HCT116 (cell line): ENCODE results near the gene AURKA. TPM values are rescaled to one million over a fixed set of nuclear protein-coding genes. Genes with fewer than 3 reads are reported as not detected.

Experiments used
- ATAC-seq: fragments of 200-7000 bp; cut with Tn5 transposase; 2 replicates; pipeline ENCODE4 v1.9.1; 2020; ENCODE audit warnings: mild to moderate bottlenecking, moderate library complexity
- Bru-seq: library from RNA; stranded (reverse); fragments of 400-500 nt; gene quantifications from one replicate; lab custom pipeline; 2021; lab: Mats Ljungman, UMichigan
- BruChase-seq, 2 experiments: library from RNA; stranded (reverse); fragments of 400-500 nt; gene quantifications; one replicate each; lab custom pipeline; 2021; lab: Mats Ljungman, UMichigan
- BruUV-seq: library from RNA; stranded (reverse); fragments of 400-500 nt; replicated peaks from 2 replicates; lab custom pipeline; 2021; lab: Mats Ljungman, UMichigan
- CTCF ChIA-PET: fragments of 300-600 bp; sonication (Branson Sonifier 250); formaldehyde crosslinking; loops from one replicate; lab custom pipeline; 2021; ENCODE audit warnings: antibody characterized with exemption; lab: Charles Lee
- POLR2A ChIA-PET: fragments of 300-600, 350-600 bp; sonication (Branson Sonifier 250); formaldehyde crosslinking; loops from one replicate; lab custom pipeline; 2021; ENCODE audit warnings: antibody characterized with exemption; lab: Charles Lee
- RAD21 ChIA-PET, 2 experiments: fragments of 300-600 bp; sonication (Branson Sonifier 250); formaldehyde crosslinking; loops; one replicate each; lab custom pipeline; 2023; ENCODE audit warnings: low total read pairs in 2 of 2; ENCODE audit not compliant: uncharacterized antibody in 2 of 2, unreplicated experiment in 2 of 2, low non-redundant PET in 1 of 2; lab: Charles Lee
- DNase-seq: peaks from one replicate; pipeline ENCODE4 v3.0.0-alpha.2; 2010; ENCODE audit warnings: low read depth, low spot score
- H2AFZ ChIP-seq: fragments of 200-600 bp; shearing (Covaris generic), sonication (generic); 2 replicates; pipeline ENCODE4 v1.6.1; 2017; ENCODE audit warnings: low read depth, mixed run types, mixed read lengths, antibody characterized with exemption, low read length; ENCODE audit not compliant: poor library complexity, severe bottlenecking
- H3K27ac ChIP-seq: 2 replicates; pipeline ENCODE4 v1.5.1; 2012; ENCODE audit warnings: low read depth, low read length
- H3K27me3 ChIP-seq: fragments of 200-600 bp; sonication (generic); 2 replicates; pipeline ENCODE4 v1.6.1; 2016; ENCODE audit warnings: mixed run types, low read length, mixed read lengths; ENCODE audit not compliant: insufficient read depth
- H3K36me3 ChIP-seq, 2 experiments: fragments of 200-500 bp in 1 of 2; fragments of 200-600 bp in 1 of 2; sonication (Bioruptor generic) in 1 of 2; sonication (generic) in 1 of 2; 2 replicates each; pipeline versions ENCODE4 v1.5.1 to v1.6.1; 2014 to 2016; ENCODE audit warnings: low read length in 2 of 2, inconsistent platforms in 1 of 2, mixed read lengths in 1 of 2, mixed run types in 1 of 2; ENCODE audit not compliant: insufficient read depth in 2 of 2, control insufficient read depth in 1 of 2
- H3K4me1 ChIP-seq, 2 experiments: fragments of 200-600 bp in 1 of 2; sonication (generic) in 1 of 2; 2 replicates each; pipeline versions ENCODE4 v1.5.1 to v1.6.1; 2012 to 2017; ENCODE audit warnings: low read length in 2 of 2, inconsistent platforms in 1 of 2, mild to moderate bottlenecking in 1 of 2, mixed read lengths in 1 of 2, mixed run types in 1 of 2, moderate library complexity in 1 of 2; ENCODE audit not compliant: insufficient read depth in 2 of 2, control insufficient read depth in 1 of 2
- H3K4me2 ChIP-seq: fragments of 200-600 bp; sonication (generic); 2 replicates; pipeline ENCODE4 v1.6.1; 2017; ENCODE audit warnings: mixed run types, low read length, mixed read lengths
- H3K4me3 ChIP-seq, 2 experiments: fragments of 200-600 bp in 1 of 2; sonication (generic) in 1 of 2; replicated peaks in 1 of 2; 2 replicates each; pipeline ENCODE4 v1.5.1; 2011 to 2016; ENCODE audit warnings: low read length in 2 of 2, control low read depth in 1 of 2, low read depth in 1 of 2, mild to moderate bottlenecking in 1 of 2, mixed read lengths in 1 of 2, mixed run types in 1 of 2
- H3K79me2 ChIP-seq: fragments of 200-600 bp; sonication (generic); 2 replicates; pipeline ENCODE4 v1.6.1; 2017; ENCODE audit warnings: mild to moderate bottlenecking, mixed run types, low read length, moderate library complexity, mixed read lengths; ENCODE audit not compliant: insufficient read depth
- H3K9ac ChIP-seq: fragments of 200-600 bp; sonication (generic); 2 replicates; pipeline ENCODE4 v1.6.1; 2016; ENCODE audit warnings: low read length, mixed read lengths
- H3K9me2 ChIP-seq: fragments of 200-600 bp; sonication (generic), shearing (Covaris generic); 2 replicates; pipeline ENCODE4 v1.6.1; 2017; ENCODE audit warnings: mixed run types, mild to moderate bottlenecking, moderate library complexity; ENCODE audit not compliant: insufficient read depth
- H3K9me3 ChIP-seq, 2 experiments: fragments of 200-500 bp in 1 of 2; fragments of 200-600 bp in 1 of 2; sonication (Bioruptor generic) in 1 of 2; sonication (generic) in 1 of 2; 2 replicates each; pipeline ENCODE4 v1.6.1; 2014 to 2017; ENCODE audit warnings: low read length in 2 of 2, mixed read lengths in 2 of 2, inconsistent platforms in 1 of 2, low read depth in 1 of 2, mild to moderate bottlenecking in 1 of 2, mixed run types in 1 of 2, moderate library complexity in 1 of 2; ENCODE audit not compliant: control insufficient read depth in 1 of 2, insufficient read depth in 1 of 2
- H4K20me1 ChIP-seq: fragments of 200-600 bp; sonication (generic), shearing (Covaris generic); 2 replicates; pipeline ENCODE4 v1.6.1; 2017; ENCODE audit warnings: mixed run types, mild to moderate bottlenecking, moderate library complexity; ENCODE audit not compliant: insufficient read depth
- CBX3 ChIP-seq: IDR thresholded peaks from 2 replicates; pipeline ENCODE4 v1.6.1; 2012; ENCODE audit warnings: low read depth
- CEBPB ChIP-seq: IDR thresholded peaks from 2 replicates; pipeline ENCODE4 v1.6.1; 2012; ENCODE audit warnings: low read depth
- EGR1 ChIP-seq: IDR thresholded peaks from 2 replicates; pipeline ENCODE4 v1.6.1; 2012; ENCODE audit warnings: low read depth
- ELF1 ChIP-seq: IDR thresholded peaks from 2 replicates; pipeline ENCODE4 v1.6.1; 2012; ENCODE audit warnings: low read depth, borderline replicate concordance
- EZH2 ChIP-seq: fragments of 200-600 bp; sonication (generic); IDR thresholded peaks from 2 replicates; pipeline ENCODE4 v1.6.1; 2017; ENCODE audit warnings: antibody characterized with exemption, mixed run types
- EZH2phosphoT487 ChIP-seq: fragments of 200-600 bp; IDR thresholded peaks from 2 replicates; pipeline ENCODE4 v1.6.1; 2018; ENCODE audit warnings: antibody characterized with exemption, borderline replicate concordance
- JUND ChIP-seq: IDR thresholded peaks from 2 replicates; pipeline ENCODE4 v1.6.1; 2012
- POLR2A ChIP-seq: IDR thresholded peaks from 2 replicates; pipeline ENCODE4 v1.7.0; 2011; ENCODE audit warnings: borderline replicate concordance; ENCODE audit not compliant: insufficient read depth, insufficient read length; ENCODE audit errors: extremely low read depth
- POLR2AphosphoS5 ChIP-seq: IDR thresholded peaks from 2 replicates; pipeline ENCODE4 v1.6.1; 2011; ENCODE audit warnings: mild to moderate bottlenecking, low read depth, low read length, moderate library complexity
- RAD21 ChIP-seq: IDR thresholded peaks from 2 replicates; pipeline ENCODE4 v1.6.1; 2012; ENCODE audit warnings: low read depth, mild to moderate bottlenecking
- SIN3A ChIP-seq: IDR thresholded peaks from 2 replicates; pipeline ENCODE4 v1.6.1; 2012; ENCODE audit warnings: low read depth
- SP1 ChIP-seq: IDR thresholded peaks from 2 replicates; pipeline ENCODE4 v1.6.1; 2012; ENCODE audit warnings: low read depth
- SRF ChIP-seq: IDR thresholded peaks from 2 replicates; pipeline ENCODE4 v1.6.1; 2012; ENCODE audit warnings: low read depth
- TCF7L2 ChIP-seq: IDR thresholded peaks from 2 replicates; pipeline ENCODE4 v1.7.0; 2011; ENCODE audit warnings: borderline replicate concordance, inconsistent platforms; ENCODE audit not compliant: insufficient read depth, insufficient read length; ENCODE audit errors: extremely low read depth
- YY1 ChIP-seq: IDR thresholded peaks from 2 replicates; pipeline ENCODE4 v1.6.1; 2011; ENCODE audit warnings: low read length, low read depth, moderate library complexity, mild to moderate bottlenecking; ENCODE audit not compliant: insufficient replicate concordance; ENCODE audit errors: extremely low read depth
- ZFX ChIP-seq: fragments of 450-650 bp; IDR thresholded peaks from 2 replicates; pipeline ENCODE4 v1.6.1; 2017
- ZNF274 ChIP-seq: fragments of 200-500 bp; sonication (Bioruptor generic); IDR thresholded peaks from 2 replicates; pipeline ENCODE4 v1.6.1; 2014; ENCODE audit warnings: mild to moderate bottlenecking, low read depth, low read length, inconsistent platforms
- intact Hi-C: fragments of 100-400 bp; cut with micrococcal nuclease; formaldehyde crosslinking; loops from 2 replicates; pipeline ENCODE4 v1.10.0; 2022
- long read RNA-seq: library from polyadenylated mRNA; unstranded; transcript quantifications from one replicate; pipeline ENCODE4 v2.0.0, GENCODE V29; 2021; ENCODE audit not compliant: unreplicated experiment
- polyA plus RNA-seq: library from polyadenylated mRNA; unstranded; fragments of >200 nt; gene quantifications from 2 replicates; pipeline ENCODE4 v1.2.1, GENCODE V29; 2012; ENCODE audit warnings: missing spikeins
- total RNA-seq: library from RNA; stranded (reverse); gene quantifications from one replicate; pipeline ENCODE4 v1.2.1, GENCODE V29; 2021; ENCODE audit not compliant: unreplicated experiment
- TF ChIP-seq, protein P1 (sequence below): IDR thresholded peaks from 2 replicates; pipeline ENCODE4 v1.6.1; 2012
- TF ChIP-seq, protein P2 (sequence below): IDR thresholded peaks from 2 replicates; pipeline ENCODE4 v1.6.1; 2011; ENCODE audit warnings: mild to moderate bottlenecking, low read length, moderate library complexity; ENCODE audit not compliant: insufficient replicate concordance; ENCODE audit errors: extremely low read depth
- TF ChIP-seq, protein P3 (sequence below), 3 experiments: fragments of 200-600 bp in 1 of 3; sonication (generic) in 1 of 3; IDR thresholded peaks in 2 of 3; conservative IDR thresholded peaks in 1 of 3; 2 replicates each; pipeline ENCODE4 v1.5.1; 2012 to 2017; ENCODE audit warnings: low read depth in 2 of 3, low read length in 2 of 3, antibody characterized with exemption in 1 of 3, borderline replicate concordance in 1 of 3, control low read depth in 1 of 3, mild to moderate bottlenecking in 1 of 3, mixed read lengths in 1 of 3, mixed run types in 1 of 3, moderate library complexity in 1 of 3; ENCODE audit not compliant: insufficient read depth in 1 of 3

Gene AURKA
- 80.1 TPM for total RNA-seq
- polyA plus RNA-seq = 57.9 and 80.2 TPM in 2 replicates
- Bru-seq, nascent RNA = percentile 88 among the genes with signal in this experiment
- percentile 79 among the genes with signal in this experiment for BruChase-seq, experiment 1, labeled RNA remaining after a 6-hour chase
- BruChase-seq, experiment 2, labeled RNA remaining after a 2-hour chase = percentile 90 among the genes with signal in this experiment
- long read RNA-seq, transcript AURKA-201 (10 exons, 2,223 nt) = minor isoform, 14 of 217 reads
- long read RNA-seq, transcript AURKA-202 (9 exons, 2,248 nt) = minor isoform, 28 of 217 reads
- long read RNA-seq, transcript AURKA-206 (9 exons, 2,169 nt) = minor isoform, 21 of 217 reads
- long read RNA-seq, transcript AURKA-208 (9 exons, 2,114 nt) = major isoform, 36 of 217 reads
- long read RNA-seq, partial matches to known transcripts = 13 of 217 reads
- long read RNA-seq, other reads (novel, unspliced or antisense) = 85 of 217 reads

DNA sequence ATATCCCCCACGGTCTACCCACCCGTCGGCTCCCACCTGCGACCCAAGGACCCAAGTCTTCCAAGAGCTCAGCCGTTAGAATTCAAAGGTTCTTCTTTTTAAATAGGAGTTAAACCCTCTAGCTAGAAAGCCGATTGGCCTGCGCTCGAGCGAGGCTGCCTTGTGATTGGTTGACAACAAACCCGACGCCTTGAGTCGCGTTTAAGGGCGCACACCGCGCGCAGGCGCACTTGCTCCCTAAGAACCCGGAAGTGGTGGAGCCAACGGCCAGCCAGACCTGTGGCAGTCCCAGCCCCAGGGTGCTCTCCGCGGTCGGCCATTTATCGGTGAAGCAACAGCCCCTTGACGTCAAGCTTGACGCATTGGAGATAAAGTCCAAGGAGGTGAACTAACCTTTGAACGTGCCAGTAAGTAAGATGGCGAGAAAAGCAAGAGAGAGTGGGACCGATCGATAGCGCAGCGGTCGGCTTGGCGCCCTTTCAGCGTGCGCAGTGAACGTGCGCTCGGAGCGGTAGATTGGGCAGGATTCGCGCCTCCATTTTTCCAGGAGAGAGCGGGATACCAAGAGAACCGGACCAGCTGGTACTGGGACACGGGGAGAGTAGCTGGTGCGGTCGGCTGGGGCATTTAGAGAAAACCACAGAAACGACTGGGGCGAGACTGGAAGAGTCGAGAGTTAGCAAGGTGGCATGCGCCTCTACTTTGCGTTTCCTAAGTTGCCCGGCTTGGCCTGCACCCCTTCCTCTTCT, at the start of gene AURKA, which contains the start of gene CSTF1:
AURKA (minus strand) TSS at position 84 of the 749 bp plus-strand sequence. CDS start 4,018 bp downstream, outside the sequence.
CSTF1 (plus strand) TSS at position 514 of the 749 bp plus-strand sequence. CDS start 2,908 bp downstream, outside the sequence.
- Histone ChIP-seq H3K27me3 (no peaks in the 10 kb centered on the region), H3K79me2 (peaks cover 97% of the 10 kb centered on the region), H3K4me1 (peaks cover 11 to 16% of the 10 kb centered on the region in 2 experiments; a peak in 3 of 4 replicates), H3K9me3 (no peaks in the 10 kb centered on the region), H3K36me3 (peaks cover 27 to 37% of the 10 kb centered on the region in 2 experiments), H3K4me2 (peak within 1 kb of the TSS; percentile 89), H3K27ac (peak within 1 kb of the TSS; percentile 96), H2AFZ (no peak within 1 kb of the TSS), H3K9me2 (no peaks in the 10 kb centered on the region), H3K4me3 (peak within 1 kb of the TSS; percentile 87 to 98), H4K20me1 (no peaks in the 10 kb centered on the region), H3K9ac (peak within 1 kb of the TSS; percentile 100)
- ATAC-seq (peak; percentile 93), DNase-seq (peak; percentile 99)
- ChIA-PET RAD21 (no interaction called here), POLR2A (interaction anchor here (0.6 to 1.5 kb wide), 5 partner anchors 11 to 70 kb away, joined by 3 to 8 read pairs (median 5); partner anchors contain the start of gene FAM210B), CTCF (interaction anchor here (0.8 kb wide), 1 partner anchor 34 kb away, joined by 5 read pairs; the partner anchor contains the start of gene FAM210B)
- TSS peak; percentile 55 for BruUV-seq
- TF ChIP-seq, protein P1, sequence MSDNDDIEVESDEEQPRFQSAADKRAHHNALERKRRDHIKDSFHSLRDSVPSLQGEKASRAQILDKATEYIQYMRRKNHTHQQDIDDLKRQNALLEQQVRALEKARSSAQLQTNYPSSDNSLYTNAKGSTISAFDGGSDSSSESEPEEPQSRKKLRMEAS = peak; percentile 87
- no peak for TF ChIP-seq EGR1
- TF ChIP-seq RAD21 = no peak
- peak; percentile 84 for TF ChIP-seq TCF7L2
- TF ChIP-seq JUND = no peak
- peak; percentile 61 for TF ChIP-seq POLR2AphosphoS5
- peak; percentile 96 for TF ChIP-seq YY1
- peak; percentile 87 for TF ChIP-seq CEBPB
- TF ChIP-seq, protein P2, sequence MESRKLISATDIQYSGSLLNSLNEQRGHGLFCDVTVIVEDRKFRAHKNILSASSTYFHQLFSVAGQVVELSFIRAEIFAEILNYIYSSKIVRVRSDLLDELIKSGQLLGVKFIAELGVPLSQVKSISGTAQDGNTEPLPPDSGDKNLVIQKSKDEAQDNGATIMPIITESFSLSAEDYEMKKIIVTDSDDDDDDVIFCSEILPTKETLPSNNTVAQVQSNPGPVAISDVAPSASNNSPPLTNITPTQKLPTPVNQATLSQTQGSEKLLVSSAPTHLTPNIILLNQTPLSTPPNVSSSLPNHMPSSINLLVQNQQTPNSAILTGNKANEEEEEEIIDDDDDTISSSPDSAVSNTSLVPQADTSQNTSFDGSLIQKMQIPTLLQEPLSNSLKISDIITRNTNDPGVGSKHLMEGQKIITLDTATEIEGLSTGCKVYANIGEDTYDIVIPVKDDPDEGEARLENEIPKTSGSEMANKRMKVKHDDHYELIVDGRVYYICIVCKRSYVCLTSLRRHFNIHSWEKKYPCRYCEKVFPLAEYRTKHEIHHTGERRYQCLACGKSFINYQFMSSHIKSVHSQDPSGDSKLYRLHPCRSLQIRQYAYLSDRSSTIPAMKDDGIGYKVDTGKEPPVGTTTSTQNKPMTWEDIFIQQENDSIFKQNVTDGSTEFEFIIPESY = no peak
- TF ChIP-seq EZH2phosphoT487 = no peak
- TF ChIP-seq ELF1 = peak; percentile 100
- peak; percentile 71; the same call in 1 of the 2 replicates for TF ChIP-seq CBX3
- peak; percentile 92 for TF ChIP-seq SRF
- TF ChIP-seq SIN3A = peak; percentile 92
- TF ChIP-seq SP1 = peak; percentile 85
- peak; percentile 19 for TF ChIP-seq POLR2A
- TF ChIP-seq ZFX = peak; percentile 75; the same call in 1 of the 2 replicates
- TF ChIP-seq ZNF274 = no peak
- no peak for TF ChIP-seq EZH2
- TF ChIP-seq, protein P3, sequence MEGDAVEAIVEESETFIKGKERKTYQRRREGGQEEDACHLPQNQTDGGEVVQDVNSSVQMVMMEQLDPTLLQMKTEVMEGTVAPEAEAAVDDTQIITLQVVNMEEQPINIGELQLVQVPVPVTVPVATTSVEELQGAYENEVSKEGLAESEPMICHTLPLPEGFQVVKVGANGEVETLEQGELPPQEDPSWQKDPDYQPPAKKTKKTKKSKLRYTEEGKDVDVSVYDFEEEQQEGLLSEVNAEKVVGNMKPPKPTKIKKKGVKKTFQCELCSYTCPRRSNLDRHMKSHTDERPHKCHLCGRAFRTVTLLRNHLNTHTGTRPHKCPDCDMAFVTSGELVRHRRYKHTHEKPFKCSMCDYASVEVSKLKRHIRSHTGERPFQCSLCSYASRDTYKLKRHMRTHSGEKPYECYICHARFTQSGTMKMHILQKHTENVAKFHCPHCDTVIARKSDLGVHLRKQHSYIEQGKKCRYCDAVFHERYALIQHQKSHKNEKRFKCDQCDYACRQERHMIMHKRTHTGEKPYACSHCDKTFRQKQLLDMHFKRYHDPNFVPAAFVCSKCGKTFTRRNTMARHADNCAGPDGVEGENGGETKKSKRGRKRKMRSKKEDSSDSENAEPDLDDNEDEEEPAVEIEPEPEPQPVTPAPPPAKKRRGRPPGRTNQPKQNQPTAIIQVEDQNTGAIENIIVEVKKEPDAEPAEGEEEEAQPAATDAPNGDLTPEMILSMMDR (IDR thresholded peaks at IDR 0.05 in 2 of 3, conservative IDR thresholded peaks at IDR 0.05 in 1 of 3; ENCODE audit: borderline replicate concordance in 1 of 3, insufficient read depth in 1 of 3, low read depth in 2 of 3, low read length in 2 of 3) = no peak
- intact Hi-C loops = loop anchor here (5.0 kb wide), 2 partner anchors 75 to 960 kb away; partner anchors contain the start of genes RAE1 and RTF2
